ENCODE results near the gene PGM5. TPM values are rescaled to one million over a fixed set of nuclear protein-coding genes. Genes with fewer than 3 reads are reported as not detected.
"Not testable (repeated sequence)": the region's sequence is repeated elsewhere in the genome, so short reads cannot be mapped to it uniquely, and the experiment has no call there.

PGM5 gene
- total and polyA plus RNA-seq, 2 experiments from 2014 or later = 0.11 to 0.46 TPM

DNA sequence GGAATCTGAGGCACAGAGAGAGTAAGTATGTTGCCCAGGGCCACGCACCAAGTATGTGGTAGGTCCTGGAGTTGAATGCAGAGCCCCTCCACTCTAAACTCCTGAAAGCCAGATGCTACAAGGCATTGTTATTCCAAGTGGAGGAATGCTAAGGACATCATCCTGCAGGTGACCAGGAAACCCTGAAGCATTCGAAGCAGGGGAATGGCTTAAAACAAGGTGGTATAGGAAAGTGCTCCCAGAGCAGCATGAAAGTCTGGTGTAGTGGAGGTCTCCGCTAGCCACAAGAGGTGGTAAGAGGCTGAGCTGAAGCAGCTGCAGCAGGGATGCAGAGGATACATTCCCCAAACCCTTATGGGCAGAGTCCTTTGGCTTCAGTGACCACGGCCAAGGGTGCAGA lies 27.3 kb upstream of the PGM5 start:
- H3K9ac ChIP-seq; H3K9me2 ChIP-seq (ENCODE audit: insufficient read depth); in situ Hi-C loops (cut with MboI); H3K27me3 ChIP-seq (replicated peaks; ENCODE audit: insufficient read depth); H3K4me1 ChIP-seq (ENCODE audit: insufficient read depth); H3K27ac ChIP-seq; DNase-seq; H2AFZ ChIP-seq; H3K79me2 ChIP-seq (ENCODE audit: insufficient read depth); H3K36me3 ChIP-seq (ENCODE audit: low read depth); H3K4me3 ChIP-seq; H4K20me1 ChIP-seq (ENCODE audit: insufficient read depth); H3K4me2 ChIP-seq (ENCODE audit: unreplicated experiment); H3K9me3 ChIP-seq (ENCODE audit: low read depth); H3F3A ChIP-seq (ENCODE audit: insufficient read depth): not testable (repeated sequence)
- 31 to 36% methylated on average over 2 of the region's 4 CpGs for WGBS, 2 experiments (ENCODE audit: low coverage in 1 of 2, low lambda C conversion rate in 2 of 2, missing lambda C conversion rate in 2 of 2)

DNA sequence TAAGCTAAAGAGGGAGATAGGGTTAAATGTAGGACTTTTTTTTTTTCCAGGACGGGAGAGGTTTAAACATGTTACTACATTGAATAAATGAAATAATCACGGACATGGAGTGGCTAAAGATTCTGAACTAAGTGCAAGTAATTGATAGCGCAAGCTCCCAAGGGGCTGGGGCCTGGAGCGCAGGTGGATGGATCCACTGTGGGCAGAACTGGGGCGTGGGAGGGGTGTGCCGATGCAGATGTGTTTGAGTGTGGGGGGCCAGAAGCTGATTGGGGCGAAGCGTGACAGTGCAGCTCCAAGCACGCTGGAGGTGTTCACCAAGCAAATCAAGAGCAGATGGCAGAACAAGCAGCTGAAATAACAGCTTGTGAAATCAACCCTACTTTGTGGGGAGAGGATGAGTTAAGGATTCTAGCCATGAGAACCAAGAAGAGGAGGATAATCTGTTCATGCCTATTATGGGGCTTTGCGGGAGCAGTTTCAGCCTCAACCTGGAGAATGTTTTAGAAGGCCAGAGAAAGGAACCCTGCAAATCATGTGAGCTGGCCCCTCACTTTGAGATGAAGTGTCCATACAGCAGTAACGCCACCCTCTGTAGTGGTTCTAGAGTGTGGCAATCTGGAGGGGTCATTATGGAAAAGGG lies 25.8 kb upstream of the PGM5 start:
- H4K20me1 ChIP-seq (ENCODE audit: insufficient read depth); H3K79me2 ChIP-seq (ENCODE audit: insufficient read depth); H3K27ac ChIP-seq; H3K9me2 ChIP-seq (ENCODE audit: insufficient read depth); H3K27me3 ChIP-seq (replicated peaks; ENCODE audit: insufficient read depth); in situ Hi-C loops (cut with MboI); H2AFZ ChIP-seq; H3K9me3 ChIP-seq (ENCODE audit: low read depth); H3K36me3 ChIP-seq (ENCODE audit: low read depth); H3K4me3 ChIP-seq; H3F3A ChIP-seq (ENCODE audit: insufficient read depth); H3K9ac ChIP-seq; DNase-seq; H3K4me2 ChIP-seq (ENCODE audit: unreplicated experiment); H3K4me1 ChIP-seq (ENCODE audit: insufficient read depth): not testable (repeated sequence)
- 36 to 47% methylated on average over 10 to 11 of the region's 11 CpGs for WGBS, 2 experiments (ENCODE audit: low coverage in 1 of 2, low lambda C conversion rate in 2 of 2, missing lambda C conversion rate in 2 of 2)

DNA sequence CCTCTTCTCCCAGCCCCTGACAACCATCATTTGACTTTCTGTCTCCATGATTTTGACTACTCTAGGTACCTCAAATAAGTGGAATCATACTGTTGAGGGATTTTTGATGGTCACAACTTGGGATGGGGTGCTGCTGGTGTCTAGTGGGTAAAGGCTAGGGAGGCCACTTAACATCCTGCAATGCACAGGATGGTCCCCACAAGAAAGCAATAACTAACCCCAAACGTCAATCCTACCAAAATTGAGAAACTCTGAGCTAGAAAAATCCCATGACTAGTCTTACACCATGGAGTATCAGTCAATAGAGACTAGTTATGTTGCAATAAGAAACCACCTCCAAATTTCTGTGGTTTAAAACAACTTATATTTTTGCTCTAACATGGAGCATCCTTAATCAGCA lies 24.3 kb upstream of the PGM5 start:
- in situ Hi-C loops (cut with MboI); H3K9ac ChIP-seq: not testable (repeated sequence)

GRCh38 chr9:68335935-68336334 lies 20.5 kb upstream of the PGM5 start:
- H3K9me2 ChIP-seq (ENCODE audit: insufficient read depth); H3K4me1 ChIP-seq (ENCODE audit: insufficient read depth); H3K4me2 ChIP-seq (ENCODE audit: unreplicated experiment); H3K27ac ChIP-seq; H3K79me2 ChIP-seq (ENCODE audit: insufficient read depth); H3K9me3 ChIP-seq (ENCODE audit: low read depth); H3K36me3 ChIP-seq (ENCODE audit: low read depth); H3K9ac ChIP-seq; in situ Hi-C loops (cut with MboI); H3F3A ChIP-seq (ENCODE audit: insufficient read depth); H3K4me3 ChIP-seq; DNase-seq; H4K20me1 ChIP-seq (ENCODE audit: insufficient read depth); H2AFZ ChIP-seq; H3K27me3 ChIP-seq (replicated peaks; ENCODE audit: insufficient read depth): not testable (repeated sequence)
- 77 to 79% methylated on average over 2 to 3 of the region's 3 CpGs for WGBS, 2 experiments (ENCODE audit: low coverage in 1 of 2, low lambda C conversion rate in 2 of 2, missing lambda C conversion rate in 2 of 2)

More for the DNA sequence above, 24.3 kb upstream of the PGM5 start:
- not testable (repeated sequence) for H4K20me1 ChIP-seq (ENCODE audit: insufficient read depth); H3F3A ChIP-seq (ENCODE audit: insufficient read depth); H3K4me1 ChIP-seq (ENCODE audit: insufficient read depth); H3K27ac ChIP-seq; H3K9me2 ChIP-seq (ENCODE audit: insufficient read depth); H3K79me2 ChIP-seq (ENCODE audit: insufficient read depth); H3K27me3 ChIP-seq (replicated peaks; ENCODE audit: insufficient read depth); H2AFZ ChIP-seq; H3K9me3 ChIP-seq (ENCODE audit: low read depth); DNase-seq; H3K36me3 ChIP-seq (ENCODE audit: low read depth); H3K4me2 ChIP-seq (ENCODE audit: unreplicated experiment); H3K4me3 ChIP-seq
- WGBS, 2 experiments (ENCODE audit: low coverage in 1 of 2, low lambda C conversion rate in 2 of 2, missing lambda C conversion rate in 2 of 2) = 0 to 20% methylated on average over 1 of the region's 1 CpG

GRCh38 chr9:68336639-68337339 lies 19.6 kb upstream of the PGM5 start:
- H3K9me2 ChIP-seq (ENCODE audit: insufficient read depth); H3K9me3 ChIP-seq (ENCODE audit: low read depth); in situ Hi-C loops (cut with MboI); H3K36me3 ChIP-seq (ENCODE audit: low read depth); H3K4me2 ChIP-seq (ENCODE audit: unreplicated experiment); DNase-seq; H2AFZ ChIP-seq; H3K79me2 ChIP-seq (ENCODE audit: insufficient read depth); H3K4me3 ChIP-seq; H3K27me3 ChIP-seq (replicated peaks; ENCODE audit: insufficient read depth); H4K20me1 ChIP-seq (ENCODE audit: insufficient read depth); H3F3A ChIP-seq (ENCODE audit: insufficient read depth); H3K9ac ChIP-seq; H3K4me1 ChIP-seq (ENCODE audit: insufficient read depth); H3K27ac ChIP-seq: not testable (repeated sequence)
- WGBS, 2 experiments (ENCODE audit: low coverage in 1 of 2, low lambda C conversion rate in 2 of 2, missing lambda C conversion rate in 2 of 2) = 43 to 46% methylated on average over 5 to 8 of the region's 10 CpGs

- H3K27ac ChIP-seq; DNase-seq; H3K79me2 ChIP-seq (ENCODE audit: insufficient read depth); H3K4me1 ChIP-seq (ENCODE audit: insufficient read depth); H3K9me3 ChIP-seq (ENCODE audit: low read depth); H3K9ac ChIP-seq; H2AFZ ChIP-seq; H3K4me3 ChIP-seq; in situ Hi-C loops (cut with MboI); H3K9me2 ChIP-seq (ENCODE audit: insufficient read depth); H4K20me1 ChIP-seq (ENCODE audit: insufficient read depth); H3F3A ChIP-seq (ENCODE audit: insufficient read depth); H3K4me2 ChIP-seq (ENCODE audit: unreplicated experiment); H3K27me3 ChIP-seq (replicated peaks; ENCODE audit: insufficient read depth); H3K36me3 ChIP-seq (ENCODE audit: low read depth): not testable (repeated sequence)
- WGBS, 2 experiments (ENCODE audit: low coverage in 1 of 2, low lambda C conversion rate in 2 of 2, missing lambda C conversion rate in 2 of 2) = 51 to 55% methylated on average over 7 of the region's 7 CpGs
These were observed 18.4 kb upstream of the PGM5 start for GRCh38 chr9:68338000-68338399.

- H3K27me3 ChIP-seq (replicated peaks; ENCODE audit: insufficient read depth); in situ Hi-C loops (cut with MboI); H3K9me3 ChIP-seq (ENCODE audit: low read depth); H3K79me2 ChIP-seq (ENCODE audit: insufficient read depth); H4K20me1 ChIP-seq (ENCODE audit: insufficient read depth); H3K9ac ChIP-seq; H3F3A ChIP-seq (ENCODE audit: insufficient read depth); DNase-seq; H3K4me3 ChIP-seq; H3K4me2 ChIP-seq (ENCODE audit: unreplicated experiment); H3K27ac ChIP-seq; H2AFZ ChIP-seq; H3K4me1 ChIP-seq (ENCODE audit: insufficient read depth); H3K36me3 ChIP-seq (ENCODE audit: low read depth); H3K9me2 ChIP-seq (ENCODE audit: insufficient read depth): not testable (repeated sequence)
- 14 to 17% methylated on average over 6 to 7 of the region's 10 CpGs for WGBS, 2 experiments (ENCODE audit: low coverage in 1 of 2, low lambda C conversion rate in 2 of 2, missing lambda C conversion rate in 2 of 2)
These were observed 14.0 kb upstream of the PGM5 start for GRCh38 chr9:68342265-68343025.
